Liver (tissue), 3 donors: ENCODE measurements around the gene UBE2R2.

Experiments
- ATF3 ChIP-seq: IDR thresholded peaks from 2 replicates; pipeline ENCODE4 v1.6.1; 2016; ENCODE audit warnings: antibody characterized with exemption
- CTCF ChIP-seq: fragments of 150-350 bp; IDR thresholded peaks from 2 replicates; pipeline ENCODE4 v1.5.1; 2017; ENCODE audit warnings: improper control_type of control experiment, low read depth, low read length; ENCODE audit not compliant: missing input control
- EGR1 ChIP-seq, 2 donors: IDR thresholded peaks; 2 replicates each; pipeline ENCODE4 v1.6.1; 2016 to 2018; ENCODE audit warnings: antibody characterized with exemption in 2 of 2, low read depth in 2 of 2
- FOXA1 ChIP-seq: IDR thresholded peaks from 2 replicates; pipeline ENCODE4 v1.6.1; 2016; ENCODE audit warnings: antibody characterized with exemption
- GABPA ChIP-seq, 2 donors: IDR thresholded peaks in 1 of 2; conservative IDR thresholded peaks in 1 of 2; 2 replicates each; pipeline ENCODE4 v1.6.1; 2016; ENCODE audit warnings: antibody characterized with exemption in 2 of 2, mild to moderate bottlenecking in 1 of 2, moderate library complexity in 1 of 2
- JUND ChIP-seq, 2 donors: IDR thresholded peaks; 2 replicates each; pipeline ENCODE4 v1.6.1; 2016; ENCODE audit warnings: antibody characterized with exemption in 2 of 2
- MAX ChIP-seq: IDR thresholded peaks from 2 replicates; pipeline ENCODE4 v1.6.1; 2016; ENCODE audit warnings: antibody characterized with exemption
- RAD21 ChIP-seq, 2 donors: IDR thresholded peaks; 2 replicates each; pipeline ENCODE4 v1.6.1; 2016; ENCODE audit warnings: antibody characterized with exemption in 2 of 2, mild to moderate bottlenecking in 2 of 2
- REST ChIP-seq: IDR thresholded peaks from 2 replicates; pipeline ENCODE4 v1.6.1; 2016; ENCODE audit warnings: antibody characterized with exemption, mild to moderate bottlenecking
- SP1 ChIP-seq: IDR thresholded peaks from 2 replicates; pipeline ENCODE4 v1.6.1; 2018; ENCODE audit warnings: antibody characterized with exemption, mild to moderate bottlenecking
- TAF1 ChIP-seq: conservative IDR thresholded peaks from 2 replicates; pipeline ENCODE4 v1.6.1; 2016; ENCODE audit warnings: antibody characterized with exemption, mild to moderate bottlenecking
- donor health status: healthy.
- donor health status: healthy.

- TF ChIP-seq TAF1 (no peak), GABPA (IDR thresholded peaks at IDR 0.05 in 1 of 2, conservative IDR thresholded peaks at IDR 0.05 in 1 of 2) (no peak), CTCF (no peak), REST (no peak), RAD21 (IDR thresholded peaks at IDR 0.05) (no peak), FOXA1 (no peak), JUND (IDR thresholded peaks at IDR 0.05) (no peak), MAX (no peak), ATF3 (no peak), EGR1 (IDR thresholded peaks at IDR 0.05; ENCODE audit: low read depth in 2 of 2) (no peak), SP1 (no peak)
Measured at GRCh38 chr9:33867747-33868439, 50.9 kb downstream of the UBE2R2 start.
